AG04450 (cell line): ENCODE data around the gene RPL32. TPM values are rescaled to one million over a fixed set of nuclear protein-coding genes. Genes with fewer than 3 reads are reported as not detected.
A peak's percentile ranks its signal among the peaks of the same experiment; 100 is the strongest.

Experiments
- CTCF ChIA-PET: fragments of 300-600, 350-600 bp; formaldehyde crosslinking; extraction: SDS; loops from one replicate; lab custom pipeline; 2022; ENCODE audit warnings: antibody characterized with exemption, inconsistent platforms; lab: Charles Lee
- POLR2A ChIA-PET: fragments of 350-600 bp; formaldehyde crosslinking; extraction: SDS; loops from one replicate; lab custom pipeline; 2021; ENCODE audit warnings: antibody characterized with exemption, inconsistent platforms; lab: Yijun Ruan, JAX
- DNase-seq: peaks from one replicate; pipeline ENCODE4 v3.0.0-alpha.2; 2011; ENCODE audit warnings: low read depth, low spot score
- H3K27ac ChIP-seq: one replicate; pipeline ENCODE4 v1.5.1; 2012; ENCODE audit warnings: low read depth, low read length, control low read depth
- H3K27me3 ChIP-seq: one replicate; pipeline ENCODE4 v1.6.0; 2012; ENCODE audit warnings: low read length; ENCODE audit not compliant: control insufficient read depth, insufficient read depth
- H3K4me3 ChIP-seq: 2 replicates; pipeline ENCODE4 v1.5.1; 2011; ENCODE audit warnings: mild to moderate bottlenecking, low read depth, low read length, control low read depth
- H3K9me3 ChIP-seq: 2 replicates; pipeline ENCODE4 v1.5.1; 2012; ENCODE audit warnings: low read length; ENCODE audit not compliant: control insufficient read depth, insufficient read depth
- CTCF ChIP-seq: IDR thresholded peaks from 2 replicates; pipeline ENCODE4 v1.5.1; 2011; ENCODE audit warnings: low read depth, low read length, control low read depth, inconsistent platforms
- polyA plus RNA-seq: library from polyadenylated mRNA; depleted of rRNA; stranded (reverse); fragments of >200 nt; gene quantifications from 2 replicates; pipeline ENCODE4 v1.2.3, GENCODE V29; 2011

The RPL32 gene
- polyA plus RNA-seq, 1 experiment, result 3,211 TPM

GRCh38 chr3:12838179-12838965 lies 3.0 kb downstream of the RPL32 start:
- no peak for TF ChIP-seq CTCF
- H3K4me3 ChIP-seq, result peak overlapping the region; percentile 31
- POLR2A ChIA-PET, result interaction anchor here (0.6 to 0.7 kb wide), 2 partner anchors 13 to 43 kb away, joined by 3 read pairs; no protein-coding TSS in a partner anchor
- no peaks in the 10 kb centered on the region for H3K27me3 ChIP-seq
- CTCF ChIA-PET, result interaction anchor here (1.1 to 1.6 kb wide), 3 partner anchors 16 to 54 kb away, joined by 3 to 9 read pairs (median 3); no protein-coding TSS in a partner anchor
- no peak for DNase-seq
- no peak overlapping the region for H3K27ac ChIP-seq
- no peaks in the 10 kb centered on the region; the same call in 1 of the 2 replicates for H3K9me3 ChIP-seq

- POLR2A ChIA-PET, result interaction anchor here (0.7 kb wide), 1 partner anchor 1234 kb away, joined by 4 read pairs; no protein-coding TSS in a partner anchor
- Histone ChIP-seq H3K9me3 (no peaks in the 10 kb centered on the region; the same call in 1 of the 2 replicates), H3K4me3 (peak overlapping the region; percentile 25; the same call in 1 of the 2 replicates), H3K27ac (no peak overlapping the region), H3K27me3 (no peaks in the 10 kb centered on the region)
- no peak for TF ChIP-seq CTCF
- DNase-seq, result no peak
- CTCF ChIA-PET, result interaction anchor here (0.6 to 1.6 kb wide), 3 partner anchors 15 to 1384 kb away, joined by 3 to 9 read pairs (median 3); no protein-coding TSS in a partner anchor
Measured at GRCh38 chr3:12837295-12837986, 3.9 kb downstream of the RPL32 start.

GRCh38 chr3:12835052-12835665 lies 6.2 kb downstream of the RPL32 start:
- ChIA-PET POLR2A (no interaction called here), CTCF (interaction anchor here (0.6 to 1.5 kb wide), 3 partner anchors 13 to 193 kb away, joined by 3 to 5 read pairs (median 4); no protein-coding TSS in a partner anchor)
- DNase-seq, result no peak
- Histone ChIP-seq H3K27me3 (no peaks in the 10 kb centered on the region), H3K27ac (no peak overlapping the region), H3K4me3 (no peak overlapping the region), H3K9me3 (no peaks in the 10 kb centered on the region)
- no peak for TF ChIP-seq CTCF

GRCh38 chr3:12833222-12834161 lies 7.9 kb downstream of the RPL32 start:
- Histone ChIP-seq H3K27me3 (no peaks in the 10 kb centered on the region), H3K4me3 (no peak overlapping the region), H3K27ac (no peak overlapping the region), H3K9me3 (no peaks in the 10 kb centered on the region)
- ChIA-PET CTCF (interaction anchor here (1.8 to 2.7 kb wide), 2 partner anchors 8 to 58 kb away, joined by 5 to 12 read pairs; partner anchors contain the start of gene RPL32), POLR2A (interaction anchor here (0.6 to 4.1 kb wide), 3 partner anchors 8 to 104 kb away, joined by 3 to 16 read pairs (median 8); partner anchors contain the start of gene RPL32)
- DNase-seq, result no peak
- TF ChIP-seq CTCF, result no peak
